LNCaP clone FGC (cell line): Measurements from ENCODE around the gene NOTCH1.

Experiments used
- DNase-seq: peaks from one replicate; pipeline ENCODE4 v3.0.0-alpha.2; 2011; ENCODE audit warnings: low read depth
- H3K4me3 ChIP-seq: 2 replicates; pipeline ENCODE4 v1.5.1; 2011; ENCODE audit warnings: mild to moderate bottlenecking, low read depth, low read length, control low read depth
- TF ChIP-seq, protein P1 (sequence below): IDR thresholded peaks from 2 replicates; pipeline ENCODE4 v1.5.1; 2012; ENCODE audit warnings: mild to moderate bottlenecking; ENCODE audit not compliant: control insufficient read depth, insufficient read depth; ENCODE audit errors: extremely low read depth

NOTCH1 gene

DNA sequence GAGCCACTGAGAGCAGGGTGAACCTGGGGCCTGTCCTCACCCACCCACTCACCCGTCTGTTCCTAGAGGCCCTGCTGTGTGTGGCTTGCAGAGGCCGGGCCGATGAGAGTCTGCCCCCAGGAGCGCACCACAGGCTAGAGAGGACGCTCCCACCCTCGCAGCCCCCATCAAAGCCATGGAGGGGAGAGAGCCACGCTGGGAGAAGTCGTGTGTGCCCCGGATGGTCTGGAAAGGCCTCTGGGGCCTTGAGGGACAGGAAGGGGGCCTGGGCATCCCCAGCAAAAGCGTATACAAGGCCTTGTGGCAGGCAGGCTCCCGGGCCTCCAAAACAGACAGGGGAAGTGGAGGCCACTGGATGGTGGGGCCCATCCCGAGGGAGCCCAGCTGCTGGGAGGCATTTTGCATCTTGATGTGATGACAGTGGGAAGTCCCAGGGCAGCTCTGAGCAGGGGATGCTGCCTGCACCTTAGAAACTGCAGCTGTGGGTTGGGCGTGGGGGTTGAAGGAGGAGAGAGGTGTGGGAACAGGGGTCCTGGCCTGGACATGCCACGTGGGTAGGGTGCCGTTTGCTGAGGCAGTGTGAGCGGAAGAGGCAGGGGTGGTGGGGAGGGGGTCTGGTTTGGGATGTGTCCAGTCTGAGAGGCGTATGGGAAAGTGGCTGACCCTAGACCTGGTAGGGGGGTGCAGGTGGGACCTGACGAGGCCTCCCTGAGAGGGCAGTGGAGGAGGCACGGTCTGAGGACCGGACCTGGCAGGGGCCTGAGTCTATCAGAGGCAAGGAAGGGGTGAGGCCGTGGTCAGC is 43.0 kb upstream of the NOTCH1 start:
- no peak overlapping the region for H3K4me3 ChIP-seq
- TF ChIP-seq, protein P1, sequence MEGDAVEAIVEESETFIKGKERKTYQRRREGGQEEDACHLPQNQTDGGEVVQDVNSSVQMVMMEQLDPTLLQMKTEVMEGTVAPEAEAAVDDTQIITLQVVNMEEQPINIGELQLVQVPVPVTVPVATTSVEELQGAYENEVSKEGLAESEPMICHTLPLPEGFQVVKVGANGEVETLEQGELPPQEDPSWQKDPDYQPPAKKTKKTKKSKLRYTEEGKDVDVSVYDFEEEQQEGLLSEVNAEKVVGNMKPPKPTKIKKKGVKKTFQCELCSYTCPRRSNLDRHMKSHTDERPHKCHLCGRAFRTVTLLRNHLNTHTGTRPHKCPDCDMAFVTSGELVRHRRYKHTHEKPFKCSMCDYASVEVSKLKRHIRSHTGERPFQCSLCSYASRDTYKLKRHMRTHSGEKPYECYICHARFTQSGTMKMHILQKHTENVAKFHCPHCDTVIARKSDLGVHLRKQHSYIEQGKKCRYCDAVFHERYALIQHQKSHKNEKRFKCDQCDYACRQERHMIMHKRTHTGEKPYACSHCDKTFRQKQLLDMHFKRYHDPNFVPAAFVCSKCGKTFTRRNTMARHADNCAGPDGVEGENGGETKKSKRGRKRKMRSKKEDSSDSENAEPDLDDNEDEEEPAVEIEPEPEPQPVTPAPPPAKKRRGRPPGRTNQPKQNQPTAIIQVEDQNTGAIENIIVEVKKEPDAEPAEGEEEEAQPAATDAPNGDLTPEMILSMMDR, result no peak

DNA sequence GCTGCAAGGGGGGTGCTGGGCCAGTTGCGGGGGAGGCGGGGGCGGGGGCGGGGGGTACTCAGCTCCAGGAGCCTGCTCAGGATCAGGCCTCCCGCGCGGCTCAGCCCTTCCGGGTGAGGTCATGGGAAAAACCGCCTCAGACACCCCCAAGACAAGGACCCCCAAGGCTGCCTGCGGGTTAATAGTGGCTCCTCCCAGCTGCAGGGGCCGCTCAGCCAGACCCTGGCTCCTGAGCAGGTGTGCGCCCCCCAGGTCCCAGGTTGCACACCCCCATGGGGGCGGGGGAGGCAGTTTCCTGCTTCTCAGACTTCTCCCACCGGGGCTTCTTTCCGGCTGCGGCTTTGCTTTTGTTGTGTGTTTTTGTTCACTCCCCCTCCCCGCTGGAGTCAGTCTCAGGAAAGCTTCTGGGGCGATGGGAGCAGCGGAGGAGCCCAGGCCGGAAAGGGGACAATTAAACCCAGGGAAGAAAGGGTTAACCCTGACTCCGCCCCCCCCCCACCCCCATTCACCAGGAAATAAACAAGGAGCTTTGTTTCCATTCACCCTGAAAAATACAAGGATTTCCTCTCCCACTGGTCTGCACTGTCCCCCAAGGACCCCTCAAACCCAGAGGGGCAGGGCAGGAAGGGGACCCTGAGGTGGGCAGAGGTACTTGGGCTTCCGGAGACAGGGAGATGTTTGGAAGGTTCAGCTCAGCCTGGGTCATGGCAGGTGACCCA is 42.3 kb upstream of the NOTCH1 start:
- TF ChIP-seq, protein P1, result no peak
- H3K4me3 ChIP-seq, result no peak overlapping the region
- no peak for DNase-seq

More for the DNA sequence above, 43.0 kb upstream of the NOTCH1 start:
- no peak for DNase-seq

DNA sequence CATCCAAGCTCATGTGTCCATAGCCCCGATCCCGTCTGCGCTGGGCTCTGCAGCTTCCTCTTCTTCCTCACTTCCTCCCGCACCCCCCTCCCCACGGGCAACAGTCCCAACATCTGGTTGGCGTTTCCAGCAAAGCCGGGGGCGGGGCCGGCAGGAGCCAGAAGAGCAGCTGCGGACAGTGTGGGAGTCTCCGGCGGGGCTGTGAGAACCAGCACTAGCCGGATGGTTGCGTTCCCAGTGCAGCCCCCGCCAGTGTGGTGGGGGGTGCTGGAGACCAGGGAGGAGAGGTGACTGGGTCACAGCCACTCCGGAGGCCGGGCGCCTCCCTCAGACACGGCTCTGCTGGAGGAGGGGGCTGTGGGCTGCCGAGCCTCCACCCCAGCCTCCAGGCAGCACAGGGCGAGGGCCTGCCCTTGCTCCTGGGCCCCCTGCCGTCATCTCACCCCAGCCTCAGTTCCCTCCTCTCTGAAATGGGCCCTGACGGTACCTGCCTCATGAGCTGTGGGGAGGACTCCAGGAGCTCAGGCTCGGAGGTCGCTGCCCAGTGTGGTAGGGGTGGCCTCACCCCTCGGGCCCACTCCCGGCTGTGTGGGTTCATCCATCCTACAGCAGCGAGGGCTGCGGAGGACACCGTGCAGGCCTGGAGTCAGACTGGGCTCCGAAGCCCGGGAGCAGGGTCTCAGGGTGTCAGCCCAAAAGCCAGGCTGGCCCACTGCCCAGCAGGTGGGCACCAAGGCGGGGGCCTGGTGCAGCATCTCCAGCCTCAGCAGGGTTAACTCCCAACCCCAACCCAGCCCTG is 41.5 kb upstream of the NOTCH1 start:
- H3K4me3 ChIP-seq, result no peak overlapping the region
- TF ChIP-seq, protein P1, result no peak
- no peak for DNase-seq

GRCh38 chr9:136586391-136586953 is 40.6 kb upstream of the NOTCH1 start:
- TF ChIP-seq, protein P1, result no peak

GRCh38 chr9:136585531-136586120 is 39.8 kb upstream of the NOTCH1 start:
- TF ChIP-seq, protein P1, result no peak
- no peak overlapping the region for H3K4me3 ChIP-seq
- no peak for DNase-seq

More at GRCh38 chr9:136586391-136586953, 40.6 kb upstream of the NOTCH1 start:
- no peak overlapping the region for H3K4me3 ChIP-seq
- DNase-seq, result no peak

DNA sequence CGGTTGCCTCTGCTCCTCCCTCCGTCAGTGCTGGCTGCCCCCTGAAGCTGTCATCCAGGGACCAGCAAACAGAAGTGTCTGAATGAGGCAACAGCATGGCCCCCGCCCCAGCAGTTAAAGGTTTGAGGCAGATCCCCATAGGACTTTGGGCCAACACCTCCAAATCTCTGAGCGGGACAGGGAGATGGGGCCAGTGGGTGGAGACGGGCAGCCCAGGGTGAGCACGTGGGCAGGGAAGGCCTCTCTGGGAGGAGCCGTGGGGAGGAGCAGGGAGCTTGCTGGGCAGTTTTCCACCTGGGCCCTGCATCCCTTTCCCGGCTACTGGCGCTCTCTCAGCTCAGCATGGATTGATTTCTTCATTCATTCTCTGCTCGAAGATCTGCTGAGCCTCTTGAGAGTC is 39.1 kb upstream of the NOTCH1 start:
- no peak for DNase-seq
- no peak overlapping the region for H3K4me3 ChIP-seq
- TF ChIP-seq, protein P1, result no peak
